Measurements from ENCODE around the gene HRH4.

DNA sequence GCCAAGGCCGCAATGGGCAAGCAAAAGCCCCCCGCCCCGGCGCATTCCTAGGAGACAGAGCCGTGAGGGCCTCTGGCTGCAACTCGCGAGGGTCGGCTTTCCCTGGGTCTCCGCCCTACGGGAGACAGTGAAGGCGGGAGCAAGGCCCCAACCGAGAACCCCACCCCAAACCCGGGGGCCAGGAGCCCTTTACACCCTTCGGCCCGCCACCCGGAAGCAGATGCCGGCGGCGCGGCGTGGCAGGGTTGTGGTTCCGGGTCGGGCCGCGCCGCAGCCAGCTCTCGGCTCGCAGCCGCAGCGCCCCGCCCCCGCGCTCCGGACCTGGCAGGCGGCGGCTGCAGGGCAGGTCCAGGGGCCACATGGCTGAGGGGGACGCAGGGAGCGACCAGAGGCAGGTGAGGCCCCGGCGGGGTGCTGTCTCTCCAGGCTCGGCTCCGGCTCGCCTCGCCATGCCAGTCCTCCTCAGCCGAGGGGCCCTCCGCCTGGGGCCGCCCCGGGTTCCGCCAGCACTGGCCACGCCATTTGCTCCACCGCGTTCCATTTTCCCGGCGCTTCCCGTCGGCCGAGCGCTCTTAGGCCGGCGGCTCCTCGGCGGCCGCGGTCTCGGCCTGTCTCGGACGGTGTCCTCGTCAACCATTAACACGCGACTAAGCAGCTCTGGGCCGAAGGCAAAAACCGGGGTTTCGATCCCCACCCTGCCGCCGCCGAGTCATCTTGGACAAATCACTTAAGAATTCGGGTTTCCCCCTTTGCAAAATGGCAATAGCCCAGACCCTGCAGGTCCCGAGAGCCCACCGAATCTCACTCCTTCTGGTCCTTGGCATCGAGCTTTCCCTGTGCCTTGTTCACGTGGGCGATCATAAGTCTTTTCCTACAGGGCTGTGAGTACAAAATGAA is 33.8 kb upstream of the HRH4 start, which contains the start of gene IMPACT:
- no peak for TF ChIP-seq EZH2 (IDR thresholded peaks at IDR 0.05; ENCODE audit: borderline replicate concordance, low read depth, low read length, poor library complexity, severe bottlenecking)
- no peak for TF ChIP-seq CTCF (conservative IDR thresholded peaks at IDR 0.05; ENCODE audit: low read depth, low read length)

Measured in A673 (cell line).